HG02885 (cell line): Measurements from ENCODE around the gene KCNK6.
"Not testable (repeated sequence)": the region's sequence is repeated elsewhere in the genome, so short reads cannot be mapped to it uniquely, and the experiment has no call there.

Source experiments
- ATAC-seq: cut with Tn5 transposase; IDR thresholded peaks from one replicate; pipeline ENCODE4 v1.9.1; 2021; ENCODE audit warnings: mild to moderate bottlenecking; ENCODE audit not compliant: unreplicated experiment, poor library complexity

The KCNK6 gene

DNA sequence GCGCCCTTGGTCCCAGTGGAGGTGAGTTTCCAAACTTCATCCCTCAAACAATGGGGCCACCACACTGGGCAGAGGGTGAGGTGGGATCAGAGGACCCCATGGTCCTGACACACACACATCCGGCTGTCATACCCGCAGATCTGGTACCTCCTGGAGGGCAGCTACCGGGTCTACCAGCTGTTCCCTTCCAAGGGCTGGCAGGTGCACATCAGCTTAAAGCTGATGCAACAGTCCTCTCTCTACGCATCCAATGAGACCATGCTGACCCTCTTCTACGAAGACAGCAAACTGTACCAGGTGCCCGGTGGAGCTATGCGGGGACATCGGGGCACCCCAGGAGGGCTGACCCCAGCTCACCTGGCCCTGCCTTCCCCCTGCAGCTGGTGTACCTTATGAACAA is 40.7 kb downstream of the KCNK6 start:
- no peak for ATAC-seq

DNA sequence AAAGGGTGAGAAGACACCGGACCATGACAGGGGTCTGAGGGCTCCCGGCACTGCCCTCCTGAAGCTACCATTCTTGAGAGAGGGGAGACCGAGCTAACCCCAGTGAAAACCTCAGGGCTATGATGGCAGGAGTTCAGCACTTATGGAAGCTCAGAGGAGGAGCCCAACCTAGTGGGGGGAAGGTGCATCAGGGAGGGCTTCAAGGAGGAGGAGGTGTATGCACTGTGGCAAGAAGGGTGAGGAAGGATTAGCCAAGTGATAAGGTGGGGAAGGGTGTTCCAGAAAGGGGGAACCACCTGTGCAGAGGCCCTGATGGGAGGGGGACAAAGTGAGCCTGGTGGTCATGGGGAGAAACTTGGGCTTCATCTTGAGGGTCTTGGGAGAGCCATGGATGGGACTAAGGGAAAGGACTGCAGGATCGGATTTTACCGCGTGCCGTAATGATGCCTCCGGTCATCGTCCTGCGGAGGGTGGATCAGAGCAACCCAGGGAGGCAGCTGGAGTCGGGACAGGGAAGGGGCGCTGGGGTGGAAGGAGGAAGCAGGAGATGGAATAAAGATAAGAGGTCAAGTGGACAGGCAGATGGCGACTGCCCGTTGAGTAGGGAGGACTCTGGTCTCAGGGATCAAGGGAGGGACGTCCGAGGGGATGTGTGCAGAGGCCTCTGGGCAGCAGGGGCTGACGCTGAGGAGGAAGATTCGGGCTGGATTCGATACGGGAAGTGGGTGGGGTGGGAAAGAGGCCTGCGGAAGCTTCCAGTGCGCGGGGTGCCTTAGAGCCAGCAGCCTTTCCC is 41.4 kb downstream of the KCNK6 start:
- no peak for ATAC-seq

DNA sequence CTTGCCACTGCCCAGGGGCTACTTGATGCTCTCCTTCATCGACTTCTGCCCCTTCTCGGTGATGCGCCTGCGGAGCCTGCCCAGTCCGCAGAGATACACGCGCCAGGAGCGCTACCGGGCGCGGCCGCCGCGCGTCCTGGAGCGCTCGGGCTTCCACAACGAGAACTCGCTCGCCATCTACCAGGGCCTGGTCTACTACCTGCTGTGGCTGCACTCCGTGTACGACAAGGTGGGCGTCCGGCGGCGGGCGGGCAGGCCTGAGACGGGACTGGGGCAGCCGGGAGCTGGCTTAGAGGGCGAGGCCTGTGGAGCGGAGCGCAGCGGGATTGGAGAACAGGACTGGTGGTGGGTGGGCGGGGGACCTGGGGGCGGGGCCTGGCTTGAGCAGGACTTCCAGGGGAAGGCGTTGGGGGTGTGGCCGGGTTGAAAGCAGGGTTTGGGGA is 42.0 kb downstream of the KCNK6 start:
- peak; percentile 54 for ATAC-seq

DNA sequence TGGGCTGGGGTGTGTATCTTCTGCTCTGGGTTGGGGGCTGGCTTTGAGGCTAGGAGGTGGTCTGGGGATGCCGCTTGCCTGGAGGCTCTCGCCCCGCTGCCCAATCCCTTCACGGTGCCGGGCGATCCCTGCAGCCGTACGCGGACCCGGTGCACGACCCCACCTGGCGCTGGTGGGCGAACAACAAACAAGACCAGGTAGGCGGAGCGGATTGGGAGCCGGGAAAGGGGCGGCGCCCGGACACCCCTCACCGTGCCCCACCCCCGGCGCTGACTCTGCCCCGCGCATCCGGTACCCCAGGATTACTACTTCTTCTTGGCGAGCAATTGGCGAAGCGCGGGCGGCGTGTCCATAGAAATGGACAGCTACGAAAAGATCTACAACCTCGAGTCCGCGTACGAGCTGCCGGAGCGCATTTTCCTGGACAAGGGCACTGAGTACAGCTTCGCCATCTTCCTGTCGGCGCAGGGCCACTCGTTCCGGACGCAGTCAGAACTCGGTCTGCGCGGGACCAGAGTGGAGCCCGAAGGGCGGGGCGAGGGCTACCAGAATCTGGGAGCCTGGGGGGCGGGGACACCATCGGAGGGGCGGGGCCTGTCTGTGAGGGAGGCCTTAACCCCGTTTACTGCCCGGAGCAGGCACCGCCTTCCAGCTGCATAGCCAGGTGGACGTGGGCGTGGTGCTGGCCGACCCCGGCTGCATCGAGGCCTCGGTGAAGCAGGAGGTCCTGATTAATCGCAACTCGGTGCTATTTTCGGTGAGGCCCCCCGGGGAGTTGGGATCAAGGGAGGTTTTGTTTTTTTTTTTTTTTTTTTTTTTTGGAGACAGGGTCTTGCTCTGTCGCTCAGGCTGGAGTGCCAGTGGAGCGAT is 42.7 kb downstream of the KCNK6 start:
- peak; percentile 50 for ATAC-seq

DNA sequence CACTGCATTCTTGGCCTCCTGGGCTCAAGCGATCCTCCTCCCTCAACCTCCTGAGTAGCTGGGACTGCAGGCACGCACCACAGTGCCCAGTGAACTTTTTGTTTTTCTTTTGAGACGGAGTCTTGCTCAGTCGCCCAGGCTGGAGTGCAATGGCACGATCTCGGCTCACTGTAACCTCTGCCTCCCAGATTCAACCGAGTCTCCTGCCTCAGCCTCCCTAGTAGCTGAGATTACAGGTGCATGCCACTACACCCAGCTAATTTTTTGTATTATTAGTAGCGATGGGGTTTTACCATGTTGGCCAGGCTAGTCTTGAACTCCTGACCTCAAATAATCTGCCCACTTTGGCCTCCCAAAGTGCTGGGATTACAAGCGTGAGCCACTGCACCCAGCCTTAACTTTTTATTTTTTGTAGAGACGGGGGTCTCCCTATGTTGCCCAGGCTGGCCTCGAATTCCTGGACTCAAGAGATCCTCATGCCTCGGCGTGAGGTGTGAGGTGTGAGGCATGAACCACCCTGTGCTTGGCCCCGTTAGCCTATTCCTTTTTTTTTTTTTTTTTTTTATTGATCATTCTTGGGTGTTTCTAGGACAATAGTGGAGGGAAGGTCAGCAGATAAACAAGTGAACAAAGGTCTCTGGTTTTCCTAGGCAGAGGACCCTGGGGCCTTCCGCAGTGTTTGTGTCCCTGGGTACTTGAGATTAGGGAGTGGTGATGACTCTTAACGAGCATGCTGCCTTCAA is 43.5 kb downstream of the KCNK6 start:
- ATAC-seq = not testable (repeated sequence)

DNA sequence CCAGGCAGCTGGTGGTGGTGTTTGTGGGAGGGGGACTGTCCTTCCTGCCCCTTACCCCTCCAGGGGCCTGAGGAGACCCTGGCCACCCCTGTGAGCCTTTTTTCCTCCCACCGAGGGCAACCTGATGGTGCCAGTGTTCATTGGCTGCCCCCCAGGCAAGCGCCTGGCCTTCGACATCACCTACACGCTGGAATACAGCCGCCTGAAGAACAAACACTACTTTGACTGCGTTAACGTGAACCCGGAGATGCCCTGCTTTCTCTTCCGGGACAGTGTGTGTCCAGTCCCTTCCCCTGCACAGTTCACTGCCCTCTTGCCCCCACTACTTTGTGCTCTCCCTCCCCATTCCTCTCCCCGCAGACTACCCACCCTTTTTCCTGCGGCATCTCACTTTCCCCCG is 47.4 kb downstream of the KCNK6 start:
- ATAC-seq = no peak

DNA sequence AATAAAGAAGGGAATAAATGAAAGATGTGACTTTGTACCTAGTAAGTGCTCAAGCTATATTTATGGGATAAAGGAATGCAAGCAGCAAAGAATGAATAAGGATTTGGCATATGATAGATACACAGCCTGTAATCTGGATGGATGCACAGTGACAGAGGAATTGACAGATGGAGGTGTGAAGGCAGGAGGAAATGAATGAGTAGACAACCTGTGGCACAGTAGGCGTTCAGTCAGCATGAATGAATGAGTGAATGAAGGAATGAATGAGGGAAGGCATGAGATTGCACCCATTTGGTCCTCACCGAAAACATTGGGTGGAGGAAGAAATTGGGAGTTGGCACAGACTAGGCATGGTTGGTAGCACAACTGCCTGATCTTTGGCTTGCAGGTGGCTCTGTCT is 49.9 kb downstream of the KCNK6 start:
- no peak for ATAC-seq

DNA sequence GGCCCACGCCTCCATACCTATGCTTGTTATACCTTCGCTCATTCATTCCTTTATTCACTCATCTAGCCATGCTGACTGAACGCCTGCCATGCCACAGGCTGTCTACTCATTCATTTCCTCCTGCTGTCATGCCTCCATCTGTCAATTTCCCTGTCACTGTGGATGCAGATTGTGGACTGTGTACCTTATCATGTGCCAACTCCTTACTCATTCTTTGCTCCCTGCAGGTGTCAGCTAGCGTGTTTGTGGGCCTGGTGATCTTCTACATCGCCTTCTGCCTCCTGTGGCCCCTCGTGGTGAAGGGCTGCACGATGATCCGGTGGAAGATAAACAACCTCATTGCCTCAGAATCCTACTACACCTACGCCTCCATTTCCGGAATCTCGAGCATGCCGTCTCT is 50.7 kb downstream of the KCNK6 start:
- no peak for ATAC-seq

DNA sequence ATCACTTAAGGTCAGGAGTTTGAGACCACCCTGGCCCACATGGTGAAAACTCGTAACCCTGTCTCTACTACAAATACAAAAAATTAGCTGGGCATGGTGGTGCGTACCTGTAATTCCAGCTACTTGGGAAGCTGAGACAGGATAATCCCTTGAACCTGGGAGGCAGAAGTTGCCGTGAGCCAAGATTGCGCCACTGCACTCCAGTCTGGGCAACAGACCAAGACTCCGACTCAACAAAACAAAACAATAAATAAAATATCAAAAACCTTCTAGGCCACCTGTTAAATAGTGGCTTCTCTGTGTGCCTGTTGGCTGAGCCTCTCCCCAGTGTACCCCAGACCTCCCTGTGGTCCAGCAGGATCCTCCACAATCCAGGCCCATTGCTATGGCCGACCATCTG is 51.4 kb downstream of the KCNK6 start:
- ATAC-seq = no peak

DNA sequence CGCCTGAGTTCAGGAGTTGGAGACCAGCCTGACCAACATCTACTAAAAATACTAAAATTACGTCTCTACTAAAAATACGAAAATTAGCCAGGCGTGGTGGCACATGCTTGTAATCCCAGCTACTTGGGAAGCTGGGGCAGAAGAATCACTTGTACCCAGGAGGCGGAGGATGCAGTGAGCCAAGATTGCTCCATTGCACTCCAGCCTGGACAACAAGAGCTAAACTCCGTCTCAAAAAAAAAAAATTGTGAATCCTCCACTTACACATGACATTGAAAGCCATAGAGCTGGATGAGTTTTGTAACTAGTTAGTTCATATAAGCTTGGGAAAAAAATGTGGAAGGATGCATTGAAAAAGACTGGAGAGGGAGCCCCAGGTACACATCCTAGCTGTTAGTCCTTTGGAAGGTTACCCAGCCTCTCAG is 54.3 kb downstream of the KCNK6 start:
- no peak for ATAC-seq

DNA sequence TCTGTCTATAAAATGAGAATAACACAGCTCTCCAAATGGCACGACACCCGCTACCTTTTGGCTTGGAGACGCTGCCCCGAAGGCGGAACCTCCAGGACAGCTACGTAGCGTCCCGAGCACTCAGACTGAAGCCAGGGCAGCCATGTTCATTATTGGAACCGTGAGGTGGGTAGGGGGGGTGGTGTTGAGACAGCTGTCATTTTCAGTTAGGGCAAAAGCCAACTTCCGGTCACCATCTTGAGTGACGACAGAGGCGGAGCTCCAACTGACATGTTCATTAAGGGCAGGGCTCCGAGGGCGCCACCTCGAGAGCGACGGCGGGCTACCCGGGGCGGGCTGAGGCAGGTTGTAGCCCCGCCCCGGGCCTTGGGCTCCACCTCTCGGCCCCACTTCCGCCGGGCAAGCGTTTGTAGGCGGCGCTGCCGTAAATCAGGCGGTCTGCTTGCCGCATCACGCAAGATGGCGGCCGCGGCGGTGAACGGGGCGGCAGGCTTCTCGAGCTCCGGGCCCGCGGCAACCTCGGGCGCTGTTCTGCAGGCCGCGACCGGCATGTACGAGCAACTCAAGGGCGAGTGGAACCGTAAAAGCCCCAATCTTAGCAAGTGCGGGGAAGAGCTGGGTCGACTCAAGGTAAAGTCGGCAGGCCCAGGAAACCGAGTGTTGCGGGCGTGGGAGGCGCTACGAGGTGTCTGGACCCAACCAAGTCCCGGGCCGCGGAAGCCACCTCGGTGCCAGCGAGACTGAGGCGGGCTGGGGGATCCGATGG is 54.9 kb downstream of the KCNK6 start, which contains the start of gene PSMD8:
Gene PSMD8, plus strand, starts transcription at position 240 of the 766 bp plus-strand sequence. Its CDS starts 31 bp downstream, at position 271.
- ATAC-seq = peak; percentile 98

DNA sequence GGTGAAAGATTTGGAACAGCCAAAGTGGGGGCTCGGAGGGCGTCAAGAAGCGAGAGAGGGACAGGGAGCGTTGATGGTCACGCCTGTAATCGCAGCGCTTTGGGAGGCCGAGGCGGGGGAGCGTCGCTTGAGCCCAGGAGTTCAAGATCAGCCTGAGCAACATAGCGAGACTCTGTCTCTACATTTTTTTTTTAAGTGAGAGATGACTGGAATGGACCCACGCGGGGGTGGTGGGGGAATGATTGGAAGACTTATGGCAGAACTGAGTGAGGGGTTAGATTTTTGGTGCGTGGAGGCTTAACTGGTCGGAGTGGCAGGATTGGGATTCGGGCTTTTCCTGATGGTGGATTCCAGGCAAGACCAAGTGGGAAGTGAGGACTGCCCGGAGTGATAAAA is 55.5 kb downstream of the KCNK6 start:
- no peak for ATAC-seq

DNA sequence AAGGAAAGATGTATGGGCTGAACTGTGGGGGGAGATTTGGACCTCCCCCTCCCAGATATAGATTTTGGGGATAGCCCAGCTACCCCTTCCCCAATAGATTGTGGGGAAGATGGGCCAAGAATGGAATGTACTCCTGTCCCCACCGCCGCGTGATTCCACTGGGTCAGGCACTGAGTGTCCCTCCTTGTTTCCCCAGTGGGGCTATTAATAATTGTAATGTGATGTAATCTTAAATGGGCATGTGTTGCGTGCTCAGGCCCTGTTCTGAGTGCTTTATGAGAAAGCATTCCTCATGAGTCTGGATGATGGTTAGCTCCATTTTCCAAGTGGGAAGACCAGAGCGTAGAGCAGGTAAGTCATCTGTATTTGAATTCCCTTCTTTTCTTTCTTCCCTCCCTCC is 56.1 kb downstream of the KCNK6 start:
- ATAC-seq = no peak

DNA sequence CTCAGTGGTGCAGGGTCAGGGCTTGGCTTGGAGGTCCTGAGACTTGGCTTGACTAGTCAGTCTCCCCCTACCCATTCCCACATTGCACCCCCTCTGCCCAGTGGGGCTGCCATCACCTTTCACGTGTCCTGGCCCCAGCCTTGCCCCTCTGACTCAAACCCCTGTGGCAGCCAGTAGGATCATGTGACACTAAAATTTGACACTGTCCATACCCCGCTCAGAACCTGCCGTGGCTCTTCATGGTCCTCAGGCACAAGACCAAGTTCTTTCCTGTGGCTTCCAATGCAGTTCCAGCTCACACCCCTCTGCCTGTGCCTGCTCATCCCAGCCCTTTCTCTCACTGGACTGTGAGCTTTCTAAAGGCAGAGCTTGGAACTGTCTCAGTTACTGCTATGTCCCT is 56.9 kb downstream of the KCNK6 start:
- no peak for ATAC-seq

DNA sequence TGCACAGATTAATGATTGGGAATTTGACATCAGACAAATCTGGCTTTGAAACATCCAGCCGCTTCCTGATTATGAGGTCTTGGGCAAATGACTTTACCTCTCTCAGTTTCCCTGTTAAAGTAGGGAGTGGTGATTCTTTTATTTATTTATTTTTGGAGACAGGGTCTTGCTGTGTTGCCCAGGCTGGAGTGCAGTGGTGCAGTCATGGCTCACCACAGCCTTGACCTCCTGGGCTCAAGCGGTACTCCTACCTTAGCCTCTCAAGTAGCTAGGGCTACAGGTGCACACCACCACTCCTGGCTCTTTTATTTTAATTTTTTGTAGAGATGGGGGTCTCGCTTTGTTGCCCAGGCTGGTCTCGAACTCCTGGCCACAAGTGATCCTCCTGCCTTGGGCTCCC is 57.4 kb downstream of the KCNK6 start:
- no peak for ATAC-seq

DNA sequence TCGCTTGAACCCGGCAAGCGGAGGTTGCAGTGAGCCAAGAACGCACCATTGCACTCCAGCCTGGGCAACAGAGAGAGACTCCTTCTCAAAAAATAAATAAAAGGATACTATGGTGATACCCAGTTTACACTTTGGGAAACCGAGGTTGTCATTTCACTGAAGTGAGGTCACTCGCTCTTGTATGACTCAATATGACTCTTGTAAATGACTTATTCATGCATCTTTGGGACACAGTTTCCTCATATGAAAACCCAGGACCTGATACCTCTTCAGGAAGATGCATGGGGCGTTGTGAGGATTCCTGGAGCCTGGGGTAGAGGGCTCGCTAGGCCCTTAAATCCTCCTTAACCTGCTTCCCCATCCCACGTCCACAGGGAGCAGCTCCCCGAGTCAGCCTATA is 59.2 kb downstream of the KCNK6 start:
- ATAC-seq = no peak

DNA sequence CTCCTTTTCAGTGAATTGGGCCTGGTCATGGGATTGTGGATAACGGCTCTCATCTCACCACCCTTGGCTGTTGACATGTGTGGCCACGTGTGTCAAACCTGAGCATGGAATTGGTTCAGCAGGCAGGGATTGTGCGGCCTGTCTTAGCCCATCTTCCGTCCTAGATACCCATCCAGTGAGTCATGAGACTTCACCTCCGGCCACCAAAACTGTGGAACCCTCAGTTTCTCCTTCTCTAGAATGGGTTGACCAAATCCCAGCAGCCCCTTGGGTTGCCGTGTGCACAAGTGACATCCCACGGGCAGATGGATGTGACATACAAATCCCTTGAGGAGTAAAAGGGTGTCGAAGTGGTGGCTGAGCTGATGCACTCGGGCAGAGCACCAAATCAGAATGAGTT is 61.5 kb downstream of the KCNK6 start:
- ATAC-seq = no peak
